GM12878 (cell line): ENCODE results near the gene EFCC1.

Experiments used
- ASH2L ChIP-seq: fragments of 300-600, 200-600 bp; sonication (generic); IDR thresholded peaks from 2 replicates; pipeline ENCODE4 v1.6.1; 2017; ENCODE audit warnings: low read depth, mild to moderate bottlenecking, borderline replicate concordance
- CEBPB ChIP-seq, 2 experiments: fragments of 150-350 bp in 1 of 2; IDR thresholded peaks; 2 replicates each; pipeline ENCODE4 v1.6.1; 2012 to 2014; ENCODE audit warnings: low read depth in 2 of 2, low read length in 2 of 2, borderline replicate concordance in 1 of 2, inconsistent platforms in 1 of 2
- EGR1 ChIP-seq, 2 experiments: IDR thresholded peaks; 1 replicate in 1 of 2; 2 replicates in 1 of 2; pipeline ENCODE4 v1.6.1; 2011 to 2012; ENCODE audit warnings: low read depth in 2 of 2, low read length in 2 of 2, borderline replicate concordance in 1 of 2, mild to moderate bottlenecking in 1 of 2, moderate library complexity in 1 of 2
- EZH2 ChIP-seq: IDR thresholded peaks from 2 replicates; pipeline ENCODE4 v1.6.1; 2012; ENCODE audit warnings: low read depth, mild to moderate bottlenecking, control low read depth, inconsistent platforms, low read length, borderline replicate concordance; ENCODE audit not compliant: control insufficient read depth
- FOXM1 ChIP-seq: IDR thresholded peaks from 2 replicates; pipeline ENCODE4 v1.6.1; 2012; ENCODE audit warnings: low read depth, mild to moderate bottlenecking, inconsistent platforms, low read length, moderate library complexity
- MYC ChIP-seq: IDR thresholded peaks from 2 replicates; pipeline ENCODE4 v1.6.1; 2011; ENCODE audit warnings: mild to moderate bottlenecking, low read length, moderate library complexity, inconsistent platforms; ENCODE audit not compliant: insufficient read depth, insufficient replicate concordance, insufficient read length, severe bottlenecking
- POLR2AphosphoS5 ChIP-seq: IDR thresholded peaks from 2 replicates; pipeline ENCODE4 v1.6.1; 2011; ENCODE audit warnings: mild to moderate bottlenecking, low read length, inconsistent platforms
- SUPT20H ChIP-seq: IDR thresholded peaks from 2 replicates; pipeline ENCODE4 v1.6.1; 2011; ENCODE audit warnings: low read depth, mild to moderate bottlenecking, low read length, moderate library complexity, borderline replicate concordance; ENCODE audit not compliant: control insufficient read depth
- TF ChIP-seq, protein P1 (sequence below), 3 experiments: IDR thresholded peaks in 2 of 3; conservative IDR thresholded peaks in 1 of 3; 2 replicates each; pipeline ENCODE4 v1.5.1; 2011; ENCODE audit warnings: low read depth in 3 of 3, low read length in 3 of 3, mild to moderate bottlenecking in 3 of 3, control low read depth in 2 of 3, moderate library complexity in 2 of 3, inconsistent platforms in 1 of 3, mixed read lengths in 1 of 3; ENCODE audit not compliant: control insufficient read depth in 2 of 3, insufficient read depth in 1 of 3; ENCODE audit errors: extremely low read depth in 1 of 3

DNA sequence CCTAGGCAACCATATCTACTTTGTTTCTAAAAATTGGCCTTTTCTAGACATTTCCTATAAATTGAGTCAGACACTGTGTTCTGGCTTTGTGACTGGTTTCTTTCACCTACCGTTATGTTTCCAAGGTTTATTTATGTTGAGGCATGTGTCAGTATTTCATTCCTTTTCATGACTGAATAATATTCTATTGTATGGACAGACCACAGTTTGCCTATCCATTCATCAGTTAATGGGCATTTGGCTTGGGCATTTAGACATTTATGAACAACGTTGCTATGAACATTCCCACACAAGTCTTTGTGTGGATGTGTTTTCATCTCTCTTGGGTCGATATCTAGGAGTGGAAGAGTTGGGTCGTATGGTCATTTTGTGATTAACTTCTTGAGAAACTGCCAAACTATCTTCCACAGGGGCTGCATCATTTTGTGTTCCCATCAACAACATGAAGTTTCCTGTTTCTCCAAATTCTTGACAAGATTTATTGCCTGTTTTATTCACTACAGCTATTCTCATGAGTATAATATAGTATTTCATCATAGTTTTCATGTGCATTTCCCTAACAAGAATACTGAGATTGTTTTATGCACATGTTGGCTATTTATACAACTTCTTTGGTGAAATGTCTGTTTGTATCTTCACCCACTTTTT is 3.5 kb upstream of the EFCC1 start:
- TF ChIP-seq ASH2L (no peak), EZH2 (no peak), FOXM1 (no peak), SUPT20H (no peak), MYC (no peak), POLR2AphosphoS5 (no peak), EGR1 (IDR thresholded peaks at IDR 0.05; ENCODE audit: borderline replicate concordance in 1 of 2, low read depth in 2 of 2, low read length in 2 of 2) (no peak), CEBPB (IDR thresholded peaks at IDR 0.05; ENCODE audit: borderline replicate concordance in 1 of 2, low read depth in 2 of 2, low read length in 2 of 2) (no peak)
- TF ChIP-seq, protein P1, sequence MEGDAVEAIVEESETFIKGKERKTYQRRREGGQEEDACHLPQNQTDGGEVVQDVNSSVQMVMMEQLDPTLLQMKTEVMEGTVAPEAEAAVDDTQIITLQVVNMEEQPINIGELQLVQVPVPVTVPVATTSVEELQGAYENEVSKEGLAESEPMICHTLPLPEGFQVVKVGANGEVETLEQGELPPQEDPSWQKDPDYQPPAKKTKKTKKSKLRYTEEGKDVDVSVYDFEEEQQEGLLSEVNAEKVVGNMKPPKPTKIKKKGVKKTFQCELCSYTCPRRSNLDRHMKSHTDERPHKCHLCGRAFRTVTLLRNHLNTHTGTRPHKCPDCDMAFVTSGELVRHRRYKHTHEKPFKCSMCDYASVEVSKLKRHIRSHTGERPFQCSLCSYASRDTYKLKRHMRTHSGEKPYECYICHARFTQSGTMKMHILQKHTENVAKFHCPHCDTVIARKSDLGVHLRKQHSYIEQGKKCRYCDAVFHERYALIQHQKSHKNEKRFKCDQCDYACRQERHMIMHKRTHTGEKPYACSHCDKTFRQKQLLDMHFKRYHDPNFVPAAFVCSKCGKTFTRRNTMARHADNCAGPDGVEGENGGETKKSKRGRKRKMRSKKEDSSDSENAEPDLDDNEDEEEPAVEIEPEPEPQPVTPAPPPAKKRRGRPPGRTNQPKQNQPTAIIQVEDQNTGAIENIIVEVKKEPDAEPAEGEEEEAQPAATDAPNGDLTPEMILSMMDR (IDR thresholded peaks at IDR 0.05 in 2 of 3, conservative IDR thresholded peaks at IDR 0.05 in 1 of 3; ENCODE audit: control insufficient read depth in 2 of 3, extremely low read depth in 1 of 3, insufficient read depth in 1 of 3, low read depth in 3 of 3, low read length in 3 of 3), result no peak
